Measurements from ENCODE around the gene PRKCA. TPM values are rescaled to one million over a fixed set of nuclear protein-coding genes. Genes with fewer than 3 reads are reported as not detected.

Gene PRKCA
- total and polyA plus RNA-seq, 4 experiments from 2014 or later, result 1.1 to 107 (median 56.1) TPM

- H3K27me3 ChIP-seq (ENCODE audit: insufficient read depth, low read length), result no peaks in the 10 kb centered on the region
- H3K36me3 ChIP-seq (ENCODE audit: insufficient read depth, low read length), result no peaks in the 10 kb centered on the region
- no peak overlapping the region for H3K4me3 ChIP-seq (ENCODE audit: low read length in 2 of 2)
- POLR2A ChIA-PET (ENCODE audit: partially characterized antibody), result no interaction called here
- CTCF ChIA-PET (ENCODE audit: partially characterized antibody), result interaction anchor here (1.0 kb wide), 2 partner anchors 10 to 354 kb away, joined by 3 to 4 read pairs; no protein-coding TSS in a partner anchor
- DNase-seq, result peak in 4 of 5 donors; percentile 11 to 23 (median 20)
- Mint-ChIP-seq H3K27me3 (no peaks in the 10 kb centered on the region), H3K9me3 (peaks cover 0 to 2% (median 0%) of the 10 kb centered on the region in 8 donors), H3K4me3 (no peak overlapping the region), H3K27ac (peak overlapping the region in 3 of 7 donors; percentile 8 to 30 (median 13)), H3K36me3 (peaks cover 5 to 12% of the 10 kb centered on the region in 2 donors), H3K4me1 (peaks cover 10 to 37% (median 19%) of the 10 kb centered on the region in 4 donors)
- no peak overlapping the region for H3K27ac ChIP-seq (ENCODE audit: low read depth, low read length)
- intact Hi-C loops (cut with micrococcal nuclease), result loop anchor here (5.0 kb wide), 1 partner anchor 354 kb away; no protein-coding TSS in a partner anchor
- peaks cover 6% of the 10 kb centered on the region for H3K4me1 ChIP-seq (ENCODE audit: insufficient read depth, low read length)
- no peaks in the 10 kb centered on the region for H3K9me3 ChIP-seq (ENCODE audit: control insufficient read depth in 1 of 2, low read length in 2 of 2)
These were observed 425.5 kb downstream of the PRKCA start for GRCh38 chr17:66727634-66728570.

DNA sequence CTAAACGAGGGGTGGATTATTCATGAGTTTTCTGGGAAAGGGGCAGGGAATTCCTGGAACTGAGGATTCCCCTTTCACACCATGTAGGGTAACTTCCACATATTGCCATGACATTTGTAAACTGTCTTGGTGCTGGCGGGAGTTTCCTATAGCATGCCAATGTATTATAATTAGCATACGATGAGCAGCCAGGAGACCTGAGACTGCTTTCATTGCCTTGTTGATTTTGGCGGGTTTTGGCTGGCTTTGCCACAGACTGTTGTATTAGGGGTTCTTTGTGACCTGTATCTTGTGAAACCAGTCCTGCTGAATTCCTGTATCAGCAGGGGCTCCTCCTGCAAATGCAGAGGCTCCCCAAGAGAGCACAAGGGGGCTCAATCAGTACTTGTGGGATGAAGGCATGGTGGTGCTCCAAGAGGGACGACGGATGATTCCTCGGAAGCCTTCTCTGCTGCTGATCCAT is 428.1 kb downstream of the PRKCA start:
- Histone ChIP-seq H3K36me3 (ENCODE audit: insufficient read depth, low read length) (peaks cover 18% of the 10 kb centered on the region), H3K4me1 (ENCODE audit: insufficient read depth, low read length) (no peaks in the 10 kb centered on the region), H3K4me3 (ENCODE audit: low read length in 2 of 2) (no peak overlapping the region), H3K27me3 (ENCODE audit: insufficient read depth, low read length) (no peaks in the 10 kb centered on the region), H3K9me3 (ENCODE audit: control insufficient read depth in 1 of 2, low read length in 2 of 2) (no peaks in the 10 kb centered on the region), H3K27ac (ENCODE audit: low read depth, low read length) (no peak overlapping the region)
- peaks cover 5 to 15% (median 8%) of the 10 kb centered on the region in 4 donors for H3K4me1 Mint-ChIP-seq
- peak overlapping the region in 2 of 7 donors; percentile 81 to 91 for H3K27ac Mint-ChIP-seq
- DNase-seq, result no peak
- H3K27me3 Mint-ChIP-seq, result no peaks in the 10 kb centered on the region
- H3K4me3 Mint-ChIP-seq, result peak overlapping the region in 1 of 8 donors; percentile 53
- POLR2A ChIA-PET (ENCODE audit: partially characterized antibody), result no interaction called here
- CTCF ChIA-PET (ENCODE audit: partially characterized antibody), result no interaction called here
- H3K36me3 Mint-ChIP-seq, result peaks cover 22 to 35% of the 10 kb centered on the region in 2 donors
- intact Hi-C loops (cut with micrococcal nuclease), result no loop called here
- H3K9me3 Mint-ChIP-seq, result peaks cover 0 to 2% (median 0%) of the 10 kb centered on the region in 8 donors

DNA sequence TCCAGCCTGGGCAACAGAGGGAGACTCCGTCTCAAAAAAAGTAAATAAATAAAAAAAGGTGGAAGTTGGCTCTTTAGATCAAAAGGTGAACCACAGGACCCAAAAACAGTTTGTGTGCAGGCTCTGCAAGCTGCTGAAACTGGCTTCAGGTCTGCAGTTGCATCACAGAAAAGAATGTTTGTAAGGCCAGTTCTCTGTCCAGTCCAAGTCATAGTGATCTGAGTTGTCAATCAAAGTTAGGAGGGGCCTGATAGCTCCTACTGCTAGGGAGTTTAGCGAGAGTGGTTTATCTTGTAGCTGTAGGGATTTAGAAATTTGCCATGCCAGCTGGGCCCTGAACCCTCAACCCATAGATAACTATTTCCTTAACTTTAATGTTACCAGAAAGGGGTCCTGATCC is 431.3 kb downstream of the PRKCA start:
- POLR2A ChIA-PET (ENCODE audit: partially characterized antibody), result no interaction called here

DNA sequence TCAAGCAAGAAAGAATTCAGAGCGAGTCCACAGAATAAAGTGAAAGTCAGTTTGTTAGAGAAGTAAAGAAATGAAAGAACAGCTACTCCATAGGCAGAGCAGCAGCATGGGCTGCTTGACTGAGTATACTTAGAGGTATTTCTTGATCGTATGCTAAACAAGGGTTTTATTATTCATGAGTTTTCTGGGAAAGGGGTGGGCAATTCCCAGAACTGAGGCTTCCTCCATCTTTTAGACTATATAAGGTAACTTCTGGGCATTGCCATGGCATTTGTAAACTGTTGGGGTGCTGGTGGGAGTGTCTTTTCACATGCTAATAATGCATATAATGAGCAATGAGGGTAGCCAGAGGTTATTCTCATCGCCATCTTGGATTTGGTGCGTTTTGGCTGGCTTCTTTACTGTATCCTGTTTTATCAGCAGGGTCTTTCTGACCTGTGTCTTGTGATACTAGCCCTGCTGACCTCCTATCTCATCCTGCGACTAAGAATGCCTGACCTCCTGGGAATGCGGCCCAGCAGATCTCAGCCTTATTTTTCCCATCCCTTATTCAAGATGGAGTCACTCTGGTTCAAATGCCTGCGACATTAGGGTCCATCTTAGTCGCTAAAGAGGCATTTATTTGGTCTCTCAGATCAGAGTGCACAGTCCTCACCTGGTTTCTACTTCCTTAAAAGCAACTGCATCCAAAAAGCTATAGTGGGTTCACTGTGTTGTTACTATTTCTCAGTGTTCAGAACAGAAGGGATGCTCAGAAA is 432.0 kb downstream of the PRKCA start:
- no peaks in the 10 kb centered on the region for H3K9me3 ChIP-seq (ENCODE audit: control insufficient read depth in 1 of 2, low read length in 2 of 2)
- no peaks in the 10 kb centered on the region for H3K27me3 ChIP-seq (ENCODE audit: insufficient read depth, low read length)
- intact Hi-C loops (cut with micrococcal nuclease), result no loop called here
- Mint-ChIP-seq H3K4me3 (no peak overlapping the region), H3K36me3 (peaks cover 48 to 57% of the 10 kb centered on the region in 2 donors), H3K4me1 (peaks cover 0 to 4% (median 3%) of the 10 kb centered on the region in 4 donors), H3K27ac (peak overlapping the region in 2 of 7 donors; percentile 41 to 70), H3K27me3 (no peaks in the 10 kb centered on the region), H3K9me3 (no peaks in the 10 kb centered on the region)
- POLR2A ChIA-PET (ENCODE audit: partially characterized antibody), result no interaction called here
- CTCF ChIA-PET (ENCODE audit: partially characterized antibody), result interaction anchor here (0.7 to 1.2 kb wide), 2 partner anchors 9 to 168 kb away, joined by 3 read pairs; no protein-coding TSS in a partner anchor
- DNase-seq, result no peak
- no peak overlapping the region for H3K27ac ChIP-seq (ENCODE audit: low read depth, low read length)
- peaks cover 35% of the 10 kb centered on the region for H3K36me3 ChIP-seq (ENCODE audit: insufficient read depth, low read length)
- H3K4me1 ChIP-seq (ENCODE audit: insufficient read depth, low read length), result no peaks in the 10 kb centered on the region
- H3K4me3 ChIP-seq (ENCODE audit: low read length in 2 of 2), result no peak overlapping the region

More for the DNA sequence above, 431.3 kb downstream of the PRKCA start:
- H3K4me1 Mint-ChIP-seq, result peaks cover 0 to 4% (median 3%) of the 10 kb centered on the region in 4 donors
- H3K36me3 Mint-ChIP-seq, result peaks cover 48 to 56% of the 10 kb centered on the region in 2 donors
- Histone ChIP-seq H3K27me3 (ENCODE audit: insufficient read depth, low read length) (no peaks in the 10 kb centered on the region), H3K9me3 (ENCODE audit: control insufficient read depth in 1 of 2, low read length in 2 of 2) (no peaks in the 10 kb centered on the region), H3K4me1 (ENCODE audit: insufficient read depth, low read length) (no peaks in the 10 kb centered on the region), H3K36me3 (ENCODE audit: insufficient read depth, low read length) (peaks cover 35% of the 10 kb centered on the region), H3K4me3 (ENCODE audit: low read length in 2 of 2) (no peak overlapping the region), H3K27ac (ENCODE audit: low read depth, low read length) (no peak overlapping the region)
- CTCF ChIA-PET (ENCODE audit: partially characterized antibody), result interaction anchor here (0.7 to 1.2 kb wide), 2 partner anchors 9 to 167 kb away, joined by 3 read pairs; no protein-coding TSS in a partner anchor
- no peak for DNase-seq
- H3K9me3 Mint-ChIP-seq, result no peaks in the 10 kb centered on the region
- no peaks in the 10 kb centered on the region for H3K27me3 Mint-ChIP-seq
- intact Hi-C loops (cut with micrococcal nuclease), result no loop called here
- H3K4me3 Mint-ChIP-seq, result no peak overlapping the region
- H3K27ac Mint-ChIP-seq, result peak overlapping the region in 2 of 7 donors; percentile 46 to 70

- no peaks in the 10 kb centered on the region for H3K27me3 Mint-ChIP-seq
- H3K4me3 ChIP-seq (ENCODE audit: low read length in 2 of 2), result no peak overlapping the region
- H3K4me1 Mint-ChIP-seq, result peaks cover 0 to 2% (median 0%) of the 10 kb centered on the region in 4 donors
- H3K4me3 Mint-ChIP-seq, result no peak overlapping the region
- DNase-seq, result no peak
- H3K27ac Mint-ChIP-seq, result peak overlapping the region in 1 of 7 donors; percentile 49
- peaks cover 0 to 2% (median 0%) of the 10 kb centered on the region in 8 donors for H3K9me3 Mint-ChIP-seq
- no peaks in the 10 kb centered on the region for H3K4me1 ChIP-seq (ENCODE audit: insufficient read depth, low read length)
- H3K36me3 Mint-ChIP-seq, result peaks cover 72 to 78% of the 10 kb centered on the region in 2 donors
- H3K36me3 ChIP-seq (ENCODE audit: insufficient read depth, low read length), result peaks cover 52% of the 10 kb centered on the region
- H3K9me3 ChIP-seq (ENCODE audit: control insufficient read depth in 1 of 2, low read length in 2 of 2), result no peaks in the 10 kb centered on the region
- intact Hi-C loops (cut with micrococcal nuclease), result no loop called here
- no peak overlapping the region for H3K27ac ChIP-seq (ENCODE audit: low read depth, low read length)
- POLR2A ChIA-PET (ENCODE audit: partially characterized antibody), result no interaction called here
- CTCF ChIA-PET (ENCODE audit: partially characterized antibody), result no interaction called here
- no peaks in the 10 kb centered on the region for H3K27me3 ChIP-seq (ENCODE audit: insufficient read depth, low read length)
These were observed 435.1 kb downstream of the PRKCA start for GRCh38 chr17:66737524-66737923.

- DNase-seq, result no peak
- H3K4me3 ChIP-seq (ENCODE audit: low read length in 2 of 2), result no peak overlapping the region
- POLR2A ChIA-PET (ENCODE audit: partially characterized antibody), result no interaction called here
- no peaks in the 10 kb centered on the region for H3K27me3 ChIP-seq (ENCODE audit: insufficient read depth, low read length)
- Mint-ChIP-seq H3K4me3 (no peak overlapping the region), H3K27ac (no peak overlapping the region), H3K36me3 (peaks cover 74 to 81% of the 10 kb centered on the region in 2 donors), H3K9me3 (peaks cover 0 to 2% (median 0%) of the 10 kb centered on the region in 8 donors), H3K4me1 (peaks cover 0 to 2% (median 0%) of the 10 kb centered on the region in 4 donors), H3K27me3 (no peaks in the 10 kb centered on the region)
- no peaks in the 10 kb centered on the region for H3K4me1 ChIP-seq (ENCODE audit: insufficient read depth, low read length)
- intact Hi-C loops (cut with micrococcal nuclease), result no loop called here
- no peaks in the 10 kb centered on the region for H3K9me3 ChIP-seq (ENCODE audit: control insufficient read depth in 1 of 2, low read length in 2 of 2)
- H3K27ac ChIP-seq (ENCODE audit: low read depth, low read length), result no peak overlapping the region
- H3K36me3 ChIP-seq (ENCODE audit: insufficient read depth, low read length), result peaks cover 57% of the 10 kb centered on the region
- CTCF ChIA-PET (ENCODE audit: partially characterized antibody), result no interaction called here
These were observed 435.9 kb downstream of the PRKCA start for GRCh38 chr17:66738301-66738700.

Data from CD4-positive, alpha-beta memory T cell (primary cell).